HL-60/S4 treated with phorbol 12-myristate 13-acetate at 8.2 ng/mL for 4 days and 3 days (cell line): ENCODE results near the gene FAM200B.
"Not testable (repeated sequence)": the region's sequence is repeated elsewhere in the genome, so short reads cannot be mapped to it uniquely, and the experiment has no call there.

Experiments
- in situ Hi-C: fragments of 300-500 bp; cut with MboI; formaldehyde crosslinking; loops from 2 replicates; pipeline ENCODE4 v1.15.0; 2022; ENCODE audit warnings: low sequenced_read_pairs

The FAM200B gene

GRCh38 chr4:15729910-15730533 lies 48.4 kb downstream of the FAM200B start:
- in situ Hi-C loops, result no loop called here

- in situ Hi-C loops, result not testable (repeated sequence)
These were observed 51.4 kb downstream of the FAM200B start for GRCh38 chr4:15733061-15733460.

- in situ Hi-C loops, result no loop called here
These were observed 53.9 kb downstream of the FAM200B start for GRCh38 chr4:15735536-15735935.

- in situ Hi-C loops, result no loop called here
These were observed 55.0 kb downstream of the FAM200B start for GRCh38 chr4:15736514-15737050.

- in situ Hi-C loops, result no loop called here
These were observed 55.6 kb downstream of the FAM200B start for GRCh38 chr4:15737255-15737654.

- in situ Hi-C loops, result no loop called here
These were observed 57.2 kb downstream of the FAM200B start for GRCh38 chr4:15738877-15739276.
